GM10847 (cell line): ENCODE results near the gene CARD8.

Source experiments
- POLR2A ChIP-seq: IDR thresholded peaks from 2 replicates; pipeline ENCODE4 v1.6.1; 2011; ENCODE audit not compliant: insufficient read length; ENCODE audit errors: extremely low read depth

The CARD8 gene

DNA sequence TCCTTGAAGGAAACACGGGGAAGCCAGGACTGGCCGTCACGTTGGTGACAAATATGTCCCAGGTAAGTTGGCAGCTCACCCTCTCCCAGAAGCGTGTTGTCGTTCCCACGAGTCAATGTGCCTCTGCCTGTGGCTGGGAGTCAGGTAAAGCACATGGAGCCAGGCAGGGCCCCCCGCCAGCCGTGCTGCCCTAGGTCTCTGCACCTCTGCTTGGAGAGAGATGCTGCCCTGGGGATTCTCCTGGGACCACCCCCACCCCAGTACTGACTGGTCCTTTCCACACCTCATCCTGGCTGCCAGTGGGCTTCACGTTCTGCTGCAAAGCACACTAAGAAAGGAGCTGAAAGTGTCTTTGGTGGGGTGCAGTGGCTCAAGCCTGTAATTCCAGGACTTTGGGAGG is 24.0 kb upstream of the CARD8 start:
- TF ChIP-seq POLR2A, result no peak

DNA sequence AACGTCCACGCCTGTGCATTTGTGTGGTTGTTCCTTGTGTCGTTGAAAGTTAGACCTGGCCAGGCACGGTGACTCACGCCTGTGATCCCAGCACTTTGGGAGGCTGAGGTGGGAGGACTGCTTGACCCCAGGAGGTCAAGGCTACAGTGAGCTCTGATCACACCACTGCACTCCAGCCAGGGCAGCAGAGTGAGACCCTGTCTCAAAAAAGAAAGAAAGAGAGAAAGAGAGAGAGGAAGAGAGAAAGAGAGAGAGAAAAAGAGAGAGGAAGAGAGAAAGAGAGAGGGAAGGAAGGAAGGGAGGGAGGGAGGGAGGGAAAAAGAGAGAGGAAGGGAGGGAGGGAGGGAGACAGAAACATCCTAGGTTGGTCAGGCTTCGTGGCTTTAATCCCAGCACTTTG is 19.2 kb upstream of the CARD8 start:
- TF ChIP-seq POLR2A, result no peak

DNA sequence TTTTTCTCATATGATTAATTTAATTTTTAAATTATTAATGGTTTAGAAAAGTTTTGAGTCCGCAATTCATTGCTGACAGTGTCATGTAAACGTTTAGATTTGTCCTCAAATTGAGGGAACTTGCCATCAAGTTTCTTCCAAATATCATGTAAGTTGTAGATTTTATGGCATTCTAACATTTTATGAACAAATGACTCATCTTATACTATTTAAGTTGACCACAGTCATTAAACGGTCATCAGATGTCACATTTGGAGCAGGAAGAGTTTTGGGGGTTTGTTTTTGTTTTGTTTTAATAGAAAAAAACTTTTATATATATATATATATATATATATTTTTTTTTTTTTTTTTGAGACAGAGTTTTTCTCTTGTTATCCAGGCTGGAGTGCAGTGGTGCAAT is 18.5 kb upstream of the CARD8 start:
- TF ChIP-seq POLR2A, result no peak

DNA sequence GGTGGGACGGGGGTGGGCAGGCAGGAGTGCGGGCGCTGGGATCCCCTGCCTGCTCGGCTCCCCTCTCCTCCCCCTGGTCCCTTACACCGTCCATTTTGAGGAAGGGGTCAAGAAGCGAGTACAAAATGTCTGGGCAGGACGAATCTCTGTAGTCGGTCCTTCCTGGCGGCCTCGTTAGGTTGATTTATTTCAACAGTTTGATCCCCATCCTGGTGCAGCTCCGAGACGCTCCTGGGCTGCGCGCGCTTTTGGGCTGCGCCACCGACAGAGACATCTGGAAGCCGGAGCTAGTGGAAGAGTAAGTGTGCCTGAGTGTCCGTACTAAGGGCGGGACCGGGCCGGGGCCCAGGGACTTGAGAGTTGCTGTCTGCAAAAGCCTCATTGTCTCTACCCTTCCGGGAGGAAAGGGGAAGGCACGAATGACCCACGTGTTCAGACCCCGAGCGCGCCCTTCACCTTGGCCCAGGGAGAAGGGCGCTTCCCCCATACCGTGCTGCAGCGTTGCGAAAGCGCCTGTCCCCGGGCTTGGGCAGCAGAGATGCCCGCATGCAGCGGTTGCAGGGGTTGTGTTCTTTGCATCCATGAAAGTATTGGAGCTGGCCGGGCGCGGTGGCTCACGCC is 15.9 kb upstream of the CARD8 start:
- TF ChIP-seq POLR2A, result no peak

DNA sequence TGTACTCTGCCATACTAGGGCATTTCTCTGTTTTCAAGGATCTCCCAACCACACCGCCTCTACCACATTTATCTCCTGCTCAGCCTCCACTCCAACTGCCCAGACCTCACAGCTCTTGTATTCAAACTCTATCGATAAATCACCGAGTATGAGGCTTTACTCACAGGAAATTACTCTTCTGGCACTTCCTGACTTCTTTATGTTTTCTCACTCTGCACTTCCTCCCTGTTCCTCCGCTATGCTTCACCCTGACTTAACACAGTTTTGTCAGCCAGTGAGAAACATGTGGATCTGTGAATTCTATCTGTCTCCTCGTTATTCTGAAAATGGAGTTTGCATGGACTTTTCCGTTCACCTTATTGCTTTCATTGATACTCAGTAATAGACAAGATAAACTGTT is 2.6 kb upstream of the CARD8 start:
- TF ChIP-seq POLR2A, result no peak

DNA sequence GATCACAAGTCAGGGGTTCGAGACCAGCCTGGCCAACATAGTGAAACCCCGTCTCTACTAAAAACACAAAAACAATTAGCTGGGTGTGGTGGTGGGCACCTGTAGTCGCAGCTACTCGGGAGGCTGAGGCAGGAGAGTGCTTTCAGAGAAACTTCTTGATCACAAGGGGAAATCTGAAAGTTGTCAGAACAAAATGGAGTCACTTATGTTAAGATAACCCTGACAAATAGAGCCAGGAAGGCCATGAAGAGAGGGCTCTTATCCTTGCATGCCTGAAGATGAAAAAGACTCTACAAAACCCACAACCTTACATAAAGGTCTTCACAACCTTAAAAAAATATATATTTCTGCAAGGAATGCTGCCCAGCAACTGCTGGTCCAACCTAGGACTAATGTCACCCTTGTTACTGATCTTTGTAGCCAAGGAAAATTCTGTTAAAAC is 1.2 kb downstream of the CARD8 start:
- no peak for TF ChIP-seq POLR2A

DNA sequence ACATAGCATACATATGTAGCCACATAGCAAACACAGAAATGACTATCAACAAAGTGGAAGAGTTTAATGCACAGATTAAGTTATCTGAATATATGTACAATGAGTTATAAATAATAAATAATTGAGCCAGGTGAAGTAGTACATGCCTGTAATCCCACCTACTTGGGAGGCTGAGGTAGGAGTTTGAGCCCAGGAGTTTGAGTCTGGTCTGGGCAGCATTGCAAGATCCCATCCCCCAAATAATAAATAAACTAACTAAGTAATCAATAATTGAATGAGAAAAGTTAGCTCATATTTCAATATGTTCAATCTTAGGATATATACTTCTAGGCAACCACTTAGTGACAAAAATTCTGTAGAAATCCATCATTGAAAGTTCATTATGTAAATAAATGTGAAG is 1.7 kb downstream of the CARD8 start:
- TF ChIP-seq POLR2A, result no peak

DNA sequence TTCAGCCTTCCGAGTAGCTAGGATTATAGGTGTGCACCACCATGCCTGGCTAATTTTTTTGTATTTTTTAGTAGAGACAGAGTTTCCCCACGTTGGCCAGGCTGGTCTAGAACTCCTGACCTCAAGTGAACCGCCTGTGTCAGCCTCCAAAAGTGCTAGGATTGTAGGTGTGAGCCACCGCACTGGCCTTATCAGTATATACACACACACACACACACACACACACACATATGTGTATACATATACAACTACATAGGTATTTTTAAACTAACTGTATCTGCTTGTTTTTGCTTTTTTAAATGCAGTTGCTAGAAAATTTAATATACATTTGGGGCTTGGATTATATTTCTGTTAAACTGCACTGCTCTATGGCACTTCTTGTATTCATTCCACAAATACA is 3.1 kb downstream of the CARD8 start:
- TF ChIP-seq POLR2A, result no peak

DNA sequence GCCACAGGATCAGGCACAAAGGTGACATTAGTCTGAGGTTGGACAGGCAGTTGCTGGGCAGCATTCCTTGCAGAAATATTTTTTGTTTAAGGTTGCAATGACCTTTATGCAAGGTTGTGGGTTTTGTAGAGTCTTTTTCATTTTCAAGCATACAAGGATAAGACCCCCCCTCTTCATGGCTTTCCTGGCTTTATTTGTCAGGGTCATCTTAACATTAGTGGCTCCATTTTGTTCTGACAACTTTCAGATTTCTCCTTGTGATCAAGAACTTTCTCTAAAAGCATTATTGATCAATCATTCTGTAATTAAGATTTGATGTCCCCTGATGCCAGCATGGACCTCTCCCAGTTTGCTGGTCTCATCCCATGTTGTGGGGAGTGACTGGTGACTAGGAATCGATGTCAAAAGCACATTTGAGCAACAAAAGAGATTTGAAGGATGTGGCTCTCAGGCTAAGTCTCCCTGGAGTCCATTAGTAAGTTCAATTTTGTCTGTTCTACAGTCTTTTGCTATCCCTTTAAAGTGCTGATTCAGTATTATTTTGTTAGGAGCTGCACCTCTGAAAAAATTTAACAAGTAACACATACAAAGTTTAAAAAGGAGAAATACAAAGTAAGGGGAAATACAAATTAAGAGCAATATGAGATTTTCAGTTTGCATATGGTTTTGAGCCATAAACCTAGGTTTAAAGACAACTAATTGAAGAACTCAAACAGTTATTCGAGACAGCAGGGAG is 5.3 kb downstream of the CARD8 start:
- TF ChIP-seq POLR2A, result no peak

DNA sequence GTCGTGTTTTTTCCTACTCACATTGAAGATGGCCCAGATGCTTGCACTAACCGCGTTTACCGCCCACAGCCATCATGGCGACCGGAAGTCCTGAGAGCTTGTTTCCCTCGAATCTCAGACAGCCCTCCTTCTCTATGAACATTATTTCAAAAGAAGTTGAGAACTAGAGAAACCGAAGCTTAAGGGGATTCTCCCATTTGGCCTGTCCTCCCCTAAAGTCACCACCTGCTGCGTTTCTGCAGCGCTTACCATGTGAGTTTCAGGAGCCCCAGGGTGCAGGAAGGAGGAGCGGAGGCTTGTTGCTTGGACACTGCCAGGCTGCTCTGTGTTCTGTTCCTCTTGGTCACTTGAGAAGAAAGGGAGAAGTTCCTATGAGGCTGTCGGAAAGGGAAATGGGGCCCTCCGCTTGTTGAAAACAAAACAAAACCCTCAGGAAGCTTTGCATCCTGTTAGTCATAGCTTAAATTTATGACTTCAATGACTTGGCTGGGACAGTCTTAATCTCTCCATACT is 6.2 kb downstream of the CARD8 start:
- no peak for TF ChIP-seq POLR2A

DNA sequence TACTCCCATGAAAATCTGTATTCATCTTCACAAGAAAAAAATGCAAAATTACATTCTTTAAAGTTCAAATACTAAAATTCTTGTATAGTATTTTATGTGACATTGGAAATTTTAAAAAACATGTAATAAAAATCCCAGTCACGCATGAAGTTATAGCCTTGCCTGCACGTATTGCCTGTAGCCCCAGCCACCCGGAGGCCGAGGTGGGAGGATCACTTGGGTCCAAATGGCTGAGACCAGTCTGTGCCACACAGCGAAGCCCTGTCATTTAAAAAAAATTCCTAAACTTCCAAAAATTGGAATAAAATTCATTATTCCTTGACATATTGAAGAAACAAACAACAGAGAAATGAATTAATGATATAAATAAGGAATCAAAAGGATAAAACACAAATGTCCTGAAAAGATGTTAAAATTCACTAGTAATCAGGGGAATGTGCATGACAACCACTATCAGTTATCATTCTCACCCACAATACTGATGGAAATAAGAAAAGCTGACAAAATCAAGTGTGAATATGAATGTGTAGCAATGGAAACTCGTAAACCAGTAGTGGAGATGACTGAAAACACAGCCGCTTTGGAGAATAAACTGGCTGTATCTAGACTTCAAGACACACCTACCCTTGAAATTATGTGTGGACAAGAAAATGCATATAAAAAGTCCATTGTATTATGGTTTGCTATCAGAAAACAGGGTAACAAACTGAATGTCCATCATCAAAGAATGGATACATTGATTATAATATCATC is 7.5 kb downstream of the CARD8 start:
- no peak for TF ChIP-seq POLR2A

DNA sequence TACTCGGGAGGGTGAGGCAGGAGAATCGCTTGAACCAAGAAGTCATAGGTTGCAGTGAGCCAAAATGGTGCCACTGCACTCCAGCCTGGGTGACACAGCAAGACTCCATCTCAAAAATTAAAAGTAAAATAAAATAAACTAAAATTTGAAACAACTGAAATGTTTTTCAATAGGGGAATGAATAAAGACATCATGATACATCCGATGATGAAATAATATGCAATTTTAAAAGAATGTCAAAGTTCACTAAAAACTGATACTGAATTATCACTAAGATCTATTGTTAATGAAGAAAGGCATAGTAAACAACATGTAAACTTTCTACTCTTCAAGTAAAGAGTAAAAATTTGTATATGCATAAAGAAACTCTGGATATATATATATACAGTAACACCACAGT is 8.5 kb downstream of the CARD8 start:
- no peak for TF ChIP-seq POLR2A

DNA sequence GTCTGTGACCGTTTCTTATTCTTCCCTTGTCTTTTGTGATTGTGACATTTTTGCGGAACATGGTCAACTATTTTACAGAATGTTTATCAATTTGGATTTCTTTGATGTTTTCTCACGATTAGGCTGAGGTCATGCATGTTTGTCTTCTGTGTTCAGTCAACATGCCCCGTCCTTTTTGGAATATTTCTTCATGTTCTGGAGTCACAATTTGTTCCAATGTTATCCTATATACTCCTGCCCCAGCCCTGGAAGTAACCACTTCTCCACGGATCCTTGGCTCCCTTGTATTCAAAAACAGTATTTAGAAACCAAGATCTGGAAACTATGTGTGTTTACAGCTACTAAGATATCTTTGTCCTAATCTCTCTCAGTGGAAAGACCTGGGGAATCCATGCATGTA is 9.6 kb downstream of the CARD8 start:
- no peak for TF ChIP-seq POLR2A

DNA sequence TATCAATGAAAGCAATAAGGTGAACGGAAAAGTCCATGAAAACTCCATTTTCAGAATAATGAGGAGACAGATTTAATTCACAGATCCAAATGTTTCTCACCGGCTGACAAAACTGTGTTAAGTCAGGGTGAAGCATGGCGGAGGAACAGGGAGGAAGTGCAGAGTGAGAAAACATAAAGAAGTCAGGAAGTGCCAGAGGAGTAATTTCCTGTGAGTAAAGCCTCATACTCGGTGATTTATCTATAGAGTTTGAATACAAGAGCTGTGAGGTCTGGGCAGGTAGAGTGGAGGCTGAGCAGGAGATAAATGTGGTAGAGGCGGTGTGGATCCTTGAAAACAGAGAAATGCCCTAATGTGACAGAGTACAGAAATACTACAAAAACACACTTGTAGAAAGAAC is 11.4 kb downstream of the CARD8 start:
- TF ChIP-seq POLR2A, result no peak

DNA sequence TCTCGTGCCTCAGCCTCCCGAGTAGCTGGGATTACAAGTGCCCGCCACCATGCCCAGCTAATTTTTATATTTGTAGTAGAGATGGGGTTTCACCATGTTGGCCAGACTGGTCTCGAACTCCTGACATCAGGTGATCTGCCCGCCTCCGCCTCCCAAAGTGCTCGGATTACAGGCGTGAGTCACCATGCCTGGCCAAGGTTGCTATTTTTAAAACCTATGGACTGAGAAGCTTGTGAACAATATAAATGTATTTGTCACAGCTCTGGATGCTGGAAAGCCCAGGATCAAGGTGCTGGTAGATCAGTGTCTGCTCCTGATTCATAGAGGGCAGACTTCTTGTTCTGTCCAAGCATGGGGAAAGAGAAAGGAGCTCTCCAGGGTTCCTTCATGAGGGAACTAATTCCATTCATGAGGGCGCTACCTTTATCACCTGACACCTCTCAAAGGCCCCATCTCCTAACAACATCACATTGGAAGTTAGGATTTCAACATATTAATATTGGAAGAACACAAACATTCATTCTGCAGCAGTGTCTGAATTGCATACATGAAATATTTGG is 16.1 kb downstream of the CARD8 start:
- no peak for TF ChIP-seq POLR2A

DNA sequence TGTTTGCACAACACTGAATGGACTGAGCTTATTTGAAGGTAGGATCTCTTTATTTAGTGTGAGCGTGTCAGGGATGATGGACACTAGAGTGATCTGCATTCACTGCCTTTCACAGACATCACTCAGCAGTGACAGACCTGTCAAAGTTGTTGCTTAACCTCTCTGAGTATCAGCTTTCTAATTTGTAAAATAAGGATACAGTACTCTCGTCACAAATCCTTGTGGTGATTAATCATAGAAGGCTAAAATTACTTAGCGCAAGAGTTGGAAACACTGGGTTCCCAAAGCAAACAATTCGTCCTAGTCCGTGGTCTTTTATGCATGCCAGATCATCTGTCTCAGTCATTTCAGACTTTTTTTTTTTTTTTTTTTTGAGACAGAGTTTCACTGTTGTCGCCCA is 16.6 kb downstream of the CARD8 start:
- no peak for TF ChIP-seq POLR2A

DNA sequence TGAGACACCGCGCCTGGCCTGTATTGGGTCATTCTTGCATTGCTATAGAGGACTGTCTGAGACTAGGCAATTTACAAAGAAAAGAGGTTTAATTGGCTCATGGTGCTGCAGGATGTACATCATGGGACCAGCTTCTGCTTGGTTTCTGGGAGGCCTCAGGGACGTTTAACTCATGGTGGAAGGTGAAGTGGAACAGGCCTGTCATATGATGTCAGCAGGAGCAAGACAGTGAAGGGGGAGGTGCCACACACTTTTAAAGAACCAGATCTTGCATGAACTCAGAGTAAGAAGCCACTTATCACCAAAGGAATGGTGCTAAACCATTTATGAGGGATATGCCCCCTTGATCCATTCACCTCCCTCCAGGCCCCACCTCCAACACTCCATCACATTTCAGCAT is 18.7 kb downstream of the CARD8 start:
- no peak for TF ChIP-seq POLR2A
